SH-SY5Y (cell line): ENCODE results near the gene KMT2E.

Source experiments
- GATA2 ChIP-seq: IDR thresholded peaks from 2 replicates; pipeline ENCODE4 v1.6.1; 2011; ENCODE audit warnings: mild to moderate bottlenecking, low read depth, low read length
- GATA3 ChIP-seq: IDR thresholded peaks from 2 replicates; pipeline ENCODE4 v1.6.1; 2011; ENCODE audit warnings: low read depth, mild to moderate bottlenecking, low read length, moderate library complexity

DNA sequence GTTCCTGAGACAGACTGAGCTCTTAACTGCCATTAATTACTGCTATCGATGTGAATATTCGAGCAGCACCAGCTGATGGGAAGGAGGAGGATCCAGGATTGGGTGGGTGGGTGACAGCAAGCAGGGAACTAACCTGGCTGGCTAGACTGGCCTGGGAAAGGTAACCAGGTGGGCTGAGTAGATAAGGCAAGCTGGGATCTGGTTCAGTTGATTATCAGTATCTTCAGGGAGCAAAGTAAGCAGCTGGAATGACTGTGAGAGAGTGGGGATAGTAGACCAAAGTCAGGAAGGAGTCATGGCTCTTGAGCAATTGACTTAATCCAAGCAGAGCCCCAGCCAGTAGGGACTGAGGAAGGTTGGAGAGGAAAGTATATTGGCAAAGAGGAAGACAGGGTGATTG, 46.9 kb upstream of the KMT2E start:
- TF ChIP-seq GATA2 (no peak), GATA3 (no peak)
